ENCODE measurements around the gene CFAP61.

Gene CFAP61

DNA sequence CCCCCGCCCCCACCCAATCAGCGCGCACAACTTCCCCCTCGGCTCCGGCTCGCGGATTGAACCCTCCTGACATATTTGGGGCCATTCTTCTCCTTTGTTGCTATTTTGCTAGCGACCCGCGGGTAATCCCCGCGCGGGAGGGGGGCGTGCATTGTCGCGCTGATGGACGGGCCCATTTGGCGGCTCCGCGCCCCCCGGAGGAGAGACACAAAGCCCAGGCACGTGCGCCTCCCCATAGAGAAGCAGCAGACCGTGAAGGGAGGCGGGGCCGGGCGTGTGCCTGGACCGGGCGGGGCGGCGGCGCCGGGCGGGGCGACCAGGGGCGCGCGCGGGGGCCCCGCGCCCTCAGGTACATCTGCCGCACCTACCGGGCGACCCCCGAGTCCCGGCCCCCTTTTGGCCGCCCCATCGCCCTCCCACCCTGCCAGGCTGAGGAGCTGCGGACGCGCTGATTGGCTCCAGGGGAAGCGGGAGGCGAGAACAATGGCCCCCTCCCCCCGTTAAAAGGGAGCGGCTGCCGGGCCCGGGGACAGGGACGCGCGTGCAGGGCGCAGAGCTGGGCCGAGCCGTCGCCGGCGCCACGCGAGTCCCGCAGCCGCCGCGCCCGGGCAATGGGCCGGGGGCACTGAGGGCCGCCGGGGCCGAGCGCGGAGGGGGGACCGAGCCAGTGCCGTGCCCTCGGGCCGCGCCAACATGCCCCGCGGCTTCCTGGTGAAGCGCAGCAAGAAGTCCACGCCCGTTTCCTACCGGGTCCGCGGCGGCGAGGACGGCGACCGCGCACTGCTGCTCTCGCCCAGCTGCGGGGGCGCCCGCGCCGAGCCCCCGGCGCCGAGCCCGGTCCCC, 315.5 kb downstream of the CFAP61 start, which contains the start of gene INSM1:
Gene INSM1, plus strand, starts transcription at position 530 of the 843 bp plus-strand sequence. Its CDS starts 164 bp downstream, at position 694.
- TF ChIP-seq, protein P1, sequence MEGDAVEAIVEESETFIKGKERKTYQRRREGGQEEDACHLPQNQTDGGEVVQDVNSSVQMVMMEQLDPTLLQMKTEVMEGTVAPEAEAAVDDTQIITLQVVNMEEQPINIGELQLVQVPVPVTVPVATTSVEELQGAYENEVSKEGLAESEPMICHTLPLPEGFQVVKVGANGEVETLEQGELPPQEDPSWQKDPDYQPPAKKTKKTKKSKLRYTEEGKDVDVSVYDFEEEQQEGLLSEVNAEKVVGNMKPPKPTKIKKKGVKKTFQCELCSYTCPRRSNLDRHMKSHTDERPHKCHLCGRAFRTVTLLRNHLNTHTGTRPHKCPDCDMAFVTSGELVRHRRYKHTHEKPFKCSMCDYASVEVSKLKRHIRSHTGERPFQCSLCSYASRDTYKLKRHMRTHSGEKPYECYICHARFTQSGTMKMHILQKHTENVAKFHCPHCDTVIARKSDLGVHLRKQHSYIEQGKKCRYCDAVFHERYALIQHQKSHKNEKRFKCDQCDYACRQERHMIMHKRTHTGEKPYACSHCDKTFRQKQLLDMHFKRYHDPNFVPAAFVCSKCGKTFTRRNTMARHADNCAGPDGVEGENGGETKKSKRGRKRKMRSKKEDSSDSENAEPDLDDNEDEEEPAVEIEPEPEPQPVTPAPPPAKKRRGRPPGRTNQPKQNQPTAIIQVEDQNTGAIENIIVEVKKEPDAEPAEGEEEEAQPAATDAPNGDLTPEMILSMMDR (IDR thresholded peaks at IDR 0.05; ENCODE audit: low read depth, low read length): no peak
- H3K4me3 ChIP-seq (ENCODE audit: low read depth, low read length): no peak within 1 kb of the TSS

DNA sequence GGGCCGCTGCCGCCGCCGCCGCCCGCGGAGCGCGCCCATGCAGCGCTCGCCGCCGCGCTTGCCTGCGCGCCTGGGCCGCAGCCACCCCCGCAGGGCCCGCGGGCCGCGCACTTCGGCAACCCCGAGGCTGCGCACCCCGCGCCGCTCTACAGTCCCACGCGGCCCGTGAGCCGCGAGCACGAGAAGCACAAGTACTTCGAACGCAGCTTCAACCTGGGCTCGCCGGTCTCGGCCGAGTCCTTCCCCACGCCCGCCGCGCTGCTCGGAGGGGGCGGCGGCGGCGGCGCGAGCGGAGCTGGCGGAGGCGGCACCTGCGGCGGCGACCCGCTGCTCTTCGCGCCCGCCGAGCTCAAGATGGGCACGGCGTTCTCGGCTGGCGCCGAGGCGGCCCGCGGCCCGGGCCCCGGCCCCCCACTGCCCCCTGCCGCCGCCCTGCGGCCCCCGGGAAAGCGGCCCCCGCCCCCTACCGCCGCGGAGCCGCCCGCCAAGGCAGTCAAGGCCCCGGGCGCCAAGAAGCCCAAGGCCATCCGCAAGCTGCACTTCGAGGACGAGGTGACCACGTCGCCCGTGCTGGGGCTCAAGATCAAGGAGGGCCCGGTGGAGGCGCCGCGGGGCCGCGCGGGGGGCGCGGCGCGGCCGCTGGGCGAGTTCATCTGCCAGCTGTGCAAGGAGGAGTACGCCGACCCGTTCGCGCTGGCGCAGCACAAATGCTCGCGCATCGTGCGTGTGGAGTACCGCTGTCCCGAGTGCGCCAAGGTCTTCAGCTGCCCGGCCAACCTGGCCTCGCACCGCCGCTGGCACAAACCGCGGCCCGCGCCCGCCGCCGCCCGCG, 316.3 kb downstream of the CFAP61 start:
- H3K4me3 ChIP-seq (ENCODE audit: low read depth, low read length): no peak overlapping the region
- TF ChIP-seq, protein P1 (IDR thresholded peaks at IDR 0.05; ENCODE audit: low read depth, low read length): no peak

DNA sequence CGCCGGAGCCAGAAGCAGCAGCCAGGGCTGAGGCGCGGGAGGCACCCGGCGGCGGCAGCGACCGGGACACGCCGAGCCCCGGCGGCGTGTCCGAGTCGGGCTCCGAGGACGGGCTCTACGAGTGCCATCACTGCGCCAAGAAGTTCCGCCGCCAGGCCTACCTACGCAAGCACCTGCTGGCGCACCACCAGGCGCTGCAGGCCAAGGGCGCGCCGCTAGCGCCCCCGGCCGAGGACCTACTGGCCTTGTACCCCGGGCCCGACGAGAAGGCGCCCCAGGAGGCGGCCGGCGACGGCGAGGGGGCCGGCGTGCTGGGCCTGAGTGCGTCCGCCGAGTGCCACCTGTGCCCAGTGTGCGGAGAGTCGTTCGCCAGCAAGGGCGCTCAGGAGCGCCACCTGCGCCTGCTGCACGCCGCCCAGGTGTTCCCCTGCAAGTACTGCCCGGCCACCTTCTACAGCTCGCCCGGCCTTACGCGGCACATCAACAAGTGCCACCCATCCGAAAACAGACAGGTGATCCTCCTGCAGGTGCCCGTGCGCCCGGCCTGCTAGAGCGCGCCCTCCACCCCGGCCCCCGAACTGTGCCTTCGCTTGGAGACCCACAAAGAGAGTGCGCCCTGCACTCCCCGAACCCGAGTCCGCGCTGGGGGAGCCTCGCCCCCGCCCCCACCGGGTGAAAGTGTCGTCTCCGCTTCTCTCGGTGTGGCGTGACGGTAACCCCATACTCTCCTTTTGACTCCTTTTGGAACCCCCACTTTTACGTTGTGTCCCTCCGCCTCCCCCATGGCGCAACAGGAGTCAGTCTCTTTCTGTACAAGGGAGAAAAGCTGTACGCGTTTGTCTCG, 317.1 kb downstream of the CFAP61 start:
- H3K4me3 ChIP-seq (ENCODE audit: low read depth, low read length): no peak overlapping the region
- TF ChIP-seq, protein P1 (IDR thresholded peaks at IDR 0.05; ENCODE audit: low read depth, low read length): no peak

DNA sequence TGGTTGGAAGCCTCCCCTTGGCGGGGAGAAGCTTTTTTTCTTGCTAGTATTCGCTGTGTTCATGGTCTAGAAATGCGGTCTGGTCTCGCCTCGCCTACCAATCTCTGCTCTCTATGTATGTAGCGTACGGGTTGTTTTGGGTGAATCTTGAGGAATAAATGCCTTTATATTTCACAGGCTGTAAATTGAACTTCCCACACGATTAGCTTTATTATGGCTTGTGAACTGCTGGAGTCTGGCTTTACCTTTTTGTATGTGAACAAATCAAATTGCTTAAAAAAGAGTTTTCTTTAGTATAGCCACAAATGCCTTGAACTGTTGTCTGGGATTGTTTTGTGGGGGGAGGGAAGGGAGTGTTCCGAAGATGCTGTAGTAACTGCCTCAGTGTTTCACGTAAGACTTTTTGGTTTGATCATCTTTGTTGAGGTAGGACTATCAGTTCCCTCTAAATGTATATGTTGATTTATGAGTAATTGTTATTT, 317.8 kb downstream of the CFAP61 start:
- TF ChIP-seq, protein P1 (IDR thresholded peaks at IDR 0.05; ENCODE audit: low read depth, low read length): no peak
- H3K4me3 ChIP-seq (ENCODE audit: low read depth, low read length): no peak overlapping the region

DNA sequence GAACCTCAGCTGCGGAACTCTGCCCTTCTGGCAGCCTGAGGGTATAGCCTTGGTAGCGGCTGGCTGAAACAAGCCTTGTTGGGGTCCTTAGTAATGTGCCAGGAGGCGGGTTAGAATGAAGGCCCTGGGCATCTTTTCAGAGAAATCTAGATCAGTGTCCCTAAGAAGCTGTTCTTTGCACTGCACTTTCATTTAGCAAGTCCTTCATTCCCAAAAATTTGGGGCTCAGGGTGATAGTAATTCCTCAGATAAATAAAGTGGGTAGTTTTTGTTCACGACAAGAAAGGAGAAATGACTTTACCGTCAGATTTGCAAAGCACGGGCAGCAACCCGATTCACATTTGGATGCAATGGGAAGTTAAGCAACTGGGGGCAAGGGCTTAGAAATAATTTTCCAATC, 318.8 kb downstream of the CFAP61 start:
- no peak overlapping the region for H3K4me3 ChIP-seq (ENCODE audit: low read depth, low read length)
- TF ChIP-seq, protein P1 (IDR thresholded peaks at IDR 0.05; ENCODE audit: low read depth, low read length): no peak

DNA sequence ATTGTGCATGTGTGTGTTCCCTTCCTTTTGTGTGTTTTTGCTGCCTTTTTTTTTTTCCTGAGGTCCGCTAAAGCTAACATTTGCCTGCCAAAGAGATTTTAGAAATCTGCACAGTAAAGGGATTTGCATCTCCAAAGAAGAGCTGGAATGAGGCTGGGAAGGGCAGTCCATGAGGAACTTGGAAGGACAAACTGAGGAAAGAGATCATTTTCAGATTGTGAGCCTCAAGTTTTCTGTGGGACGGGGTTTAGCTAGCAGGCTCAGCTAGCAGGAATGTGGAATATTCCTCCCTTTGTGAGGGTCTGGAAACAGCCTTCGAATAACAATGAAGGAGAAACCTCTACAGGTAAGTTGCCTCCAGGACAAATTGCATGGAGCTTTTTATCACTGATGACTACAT, 319.3 kb downstream of the CFAP61 start:
- TF ChIP-seq, protein P1 (IDR thresholded peaks at IDR 0.05; ENCODE audit: low read depth, low read length): no peak
- no peak overlapping the region for H3K4me3 ChIP-seq (ENCODE audit: low read depth, low read length)

All from WI38 (cell line).